Upper lobe of left lung (tissue), 4 donors: ENCODE results near the gene PIM3.

Source experiments
- POLR2AphosphoS5 ChIP-seq, 2 donors: sonication (generic); formaldehyde crosslinking; IDR thresholded peaks; one replicate each; pipeline ENCODE4 v1.5.1; 2017; ENCODE audit warnings: antibody characterized with exemption in 2 of 2
- TF ChIP-seq, protein P1 (sequence below), 6 experiments: fragments of 450-650 bp in 4 of 6; fragments of 200-600 bp in 2 of 6; sonication (generic) in 2 of 6; IDR thresholded peaks; one replicate each; pipeline ENCODE4 v1.5.1; 2016 to 2019; ENCODE audit warnings: antibody characterized with exemption in 6 of 6

DNA sequence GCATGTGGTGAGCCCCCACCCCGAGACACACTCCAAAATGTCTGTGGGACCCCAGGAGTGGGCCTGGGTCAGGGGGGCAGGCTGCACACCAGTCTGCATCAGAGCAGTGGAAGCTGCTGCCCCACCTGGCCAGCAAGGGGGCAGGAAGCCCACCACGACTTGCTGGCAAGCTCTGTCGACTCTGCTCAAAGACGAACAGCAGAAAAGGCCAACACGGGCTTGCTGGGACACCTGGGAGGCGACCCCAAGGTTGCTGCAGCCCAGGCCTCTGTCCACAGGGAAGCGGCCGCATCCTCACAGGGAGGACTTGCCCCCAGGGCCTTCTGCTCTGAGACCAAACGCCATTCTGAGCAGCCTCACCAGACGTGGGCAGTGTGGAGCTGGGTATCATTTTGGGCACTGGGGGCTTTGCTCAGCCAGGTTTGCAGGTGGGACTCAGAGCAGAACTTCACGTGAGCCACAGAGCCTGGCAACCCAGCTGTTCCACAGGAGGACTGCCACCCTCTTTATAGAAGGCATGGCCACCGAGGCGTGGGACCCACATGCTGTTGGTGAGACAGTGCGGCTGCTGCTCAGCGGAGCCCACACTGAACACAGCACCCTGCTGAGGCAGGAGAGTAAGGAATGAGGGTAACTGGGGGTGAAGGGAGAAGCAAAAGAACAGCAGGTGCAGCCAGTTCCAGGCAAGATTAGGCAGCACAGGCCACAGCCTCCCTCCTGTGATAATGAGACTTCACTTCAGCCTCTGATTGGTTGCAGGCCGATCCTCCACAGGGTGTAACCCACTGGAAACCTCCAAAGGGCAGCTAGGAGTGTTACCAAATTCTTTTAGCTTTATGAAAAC, 41.0 kb downstream of the PIM3 start:
- TF ChIP-seq POLR2AphosphoS5 (IDR thresholded peaks at IDR 0.05) = no peak
- TF ChIP-seq, protein P1, sequence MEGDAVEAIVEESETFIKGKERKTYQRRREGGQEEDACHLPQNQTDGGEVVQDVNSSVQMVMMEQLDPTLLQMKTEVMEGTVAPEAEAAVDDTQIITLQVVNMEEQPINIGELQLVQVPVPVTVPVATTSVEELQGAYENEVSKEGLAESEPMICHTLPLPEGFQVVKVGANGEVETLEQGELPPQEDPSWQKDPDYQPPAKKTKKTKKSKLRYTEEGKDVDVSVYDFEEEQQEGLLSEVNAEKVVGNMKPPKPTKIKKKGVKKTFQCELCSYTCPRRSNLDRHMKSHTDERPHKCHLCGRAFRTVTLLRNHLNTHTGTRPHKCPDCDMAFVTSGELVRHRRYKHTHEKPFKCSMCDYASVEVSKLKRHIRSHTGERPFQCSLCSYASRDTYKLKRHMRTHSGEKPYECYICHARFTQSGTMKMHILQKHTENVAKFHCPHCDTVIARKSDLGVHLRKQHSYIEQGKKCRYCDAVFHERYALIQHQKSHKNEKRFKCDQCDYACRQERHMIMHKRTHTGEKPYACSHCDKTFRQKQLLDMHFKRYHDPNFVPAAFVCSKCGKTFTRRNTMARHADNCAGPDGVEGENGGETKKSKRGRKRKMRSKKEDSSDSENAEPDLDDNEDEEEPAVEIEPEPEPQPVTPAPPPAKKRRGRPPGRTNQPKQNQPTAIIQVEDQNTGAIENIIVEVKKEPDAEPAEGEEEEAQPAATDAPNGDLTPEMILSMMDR (IDR thresholded peaks at IDR 0.05) = no peak
